H1 (cell line): ENCODE results near the gene SCAMP4. TPM values are rescaled to one million over a fixed set of nuclear protein-coding genes. Genes with fewer than 3 reads are reported as not detected.

ENCODE experiments used
- CTCF ChIA-PET: fragments of 300-600 bp; sonication (Branson Sonifier 250); formaldehyde crosslinking; loops from one replicate; lab custom pipeline; 2021; ENCODE audit not compliant: partially characterized antibody; lab: Charles Lee
- POLR2A ChIA-PET: fragments of 300-600 bp; sonication (Branson Sonifier 250); formaldehyde crosslinking; loops from one replicate; lab custom pipeline; 2021; ENCODE audit warnings: inconsistent platforms; ENCODE audit not compliant: partially characterized antibody; lab: Charles Lee
- DNase-seq, 2 experiments: peaks; one replicate each; pipeline versions ENCODE4 v3.0.0 to v3.0.0-alpha.2; 2010 to 2022; ENCODE audit warnings: low spot score in 2 of 2, low read depth in 1 of 2, mixed read lengths in 1 of 2
- FAIRE-seq: peaks from 2 replicates; lab custom pipeline; 2011; peaks lifted over from hg19 to GRCh38; lab: Jason Lieb, UNC
- H2AFZ ChIP-seq: 2 replicates; pipeline ENCODE4 v1.8.1; 2012; ENCODE audit warnings: low read length, inconsistent platforms
- H2AK5ac ChIP-seq: 2 replicates; pipeline ENCODE4 v1.6.1; 2013; ENCODE audit warnings: low read depth, low read length
- H2BK120ac ChIP-seq: replicated peaks from 2 replicates; pipeline ENCODE3; 2013; ENCODE audit warnings: low read depth, low read length, inconsistent platforms
- H2BK12ac ChIP-seq: 2 replicates; pipeline ENCODE4 v1.6.1; 2013; ENCODE audit warnings: low read depth, low read length
- H2BK15ac ChIP-seq: 2 replicates; pipeline ENCODE4 v1.6.1; 2013; ENCODE audit warnings: low read length
- H2BK20ac ChIP-seq: 2 replicates; pipeline ENCODE4 v1.6.1; 2013; ENCODE audit warnings: low read length
- H2BK5ac ChIP-seq: 2 replicates; pipeline ENCODE4 v1.6.1; 2013; ENCODE audit warnings: low read depth, low read length
- H3K14ac ChIP-seq: 2 replicates; pipeline ENCODE4 v1.6.1; 2013; ENCODE audit warnings: inconsistent platforms; ENCODE audit not compliant: insufficient read length
- H3K18ac ChIP-seq: 2 replicates; pipeline ENCODE4 v1.6.1; 2013; ENCODE audit warnings: low read length; ENCODE audit errors: extremely low read depth
- H3K23ac ChIP-seq: 2 replicates; pipeline ENCODE4 v1.6.1; 2013; ENCODE audit warnings: inconsistent platforms; ENCODE audit not compliant: insufficient read length
- H3K23me2 ChIP-seq: 2 replicates; pipeline ENCODE4 v1.6.1; 2013; ENCODE audit warnings: low read depth, low read length
- H3K27ac ChIP-seq: 2 replicates; pipeline ENCODE4 v1.6.1; 2011; ENCODE audit warnings: low read depth, low read length, inconsistent platforms
- H3K27me3 ChIP-seq, 4 experiments: replicated peaks in 1 of 4; 1 replicate in 1 of 4; 2 replicates in 3 of 4; pipeline versions ENCODE4 v1.6.1 to v1.8.1; 2011 to 2013; ENCODE audit warnings: low read length in 3 of 4, mild to moderate bottlenecking in 3 of 4, inconsistent platforms in 2 of 4, mixed read lengths in 2 of 4, moderate library complexity in 1 of 4; ENCODE audit not compliant: control insufficient read depth in 3 of 4, insufficient read depth in 3 of 4; ENCODE audit errors: extremely low read depth in 1 of 4
- H3K36me3 ChIP-seq, 4 experiments: 2 replicates each; pipeline versions ENCODE4 v1.6.1 to v1.8.1; 2011 to 2013; ENCODE audit warnings: mild to moderate bottlenecking in 4 of 4, low read length in 3 of 4, moderate library complexity in 2 of 4, control low read depth in 1 of 4, inconsistent platforms in 1 of 4; ENCODE audit not compliant: insufficient read depth in 4 of 4, control insufficient read depth in 2 of 4
- H3K4ac ChIP-seq: replicated peaks from 2 replicates; pipeline ENCODE3; 2013; ENCODE audit warnings: low read length, low read depth, mixed read lengths, inconsistent platforms; ENCODE audit not compliant: insufficient read length
- H3K4me1 ChIP-seq, 4 experiments: replicated peaks in 1 of 4; 1 replicate in 1 of 4; 2 replicates in 3 of 4; pipeline versions ENCODE4 v1.6.1 to v1.8.1; 2011 to 2013; ENCODE audit warnings: low read length in 3 of 4, inconsistent platforms in 2 of 4, mixed read lengths in 1 of 4; ENCODE audit not compliant: insufficient read depth in 4 of 4, control insufficient read depth in 3 of 4
- H3K4me2 ChIP-seq, 2 experiments: 2 replicates each; pipeline versions ENCODE4 v1.6.1 to v1.8.1; 2011 to 2013; ENCODE audit warnings: low read depth in 2 of 2, low read length in 2 of 2, control low read depth in 1 of 2, inconsistent platforms in 1 of 2, mild to moderate bottlenecking in 1 of 2; ENCODE audit not compliant: insufficient read depth in 1 of 2
- H3K4me3 ChIP-seq, 4 experiments: fragments of 200-600, 300-600 bp in 1 of 4; sonication (generic), shearing (Covaris generic), sonication (Bioruptor Twin) in 1 of 4; 2 replicates each; pipeline versions ENCODE4 v1.5.1 to v1.8.1; 2011 to 2016; ENCODE audit warnings: low read length in 4 of 4, low read depth in 3 of 4, control low read depth in 2 of 4, inconsistent platforms in 2 of 4, mild to moderate bottlenecking in 2 of 4, mixed read lengths in 1 of 4, moderate library complexity in 1 of 4; ENCODE audit not compliant: insufficient read depth in 2 of 4; ENCODE audit errors: extremely low read depth in 1 of 4
- H3K56ac ChIP-seq: replicated peaks from 2 replicates; pipeline ENCODE3; 2013; ENCODE audit warnings: low read depth, mild to moderate bottlenecking, mixed read lengths, low read length, inconsistent platforms; ENCODE audit not compliant: insufficient read length
- H3K79me1 ChIP-seq: 2 replicates; pipeline ENCODE4 v1.6.1; 2013; ENCODE audit warnings: low read depth, low read length, control low read depth
- H3K79me2 ChIP-seq, 2 experiments: 2 replicates each; pipeline versions ENCODE4 v1.6.1 to v1.8.1; 2012 to 2013; ENCODE audit warnings: low read length in 2 of 2, mild to moderate bottlenecking in 2 of 2, inconsistent platforms in 1 of 2; ENCODE audit not compliant: insufficient read depth in 2 of 2, control insufficient read depth in 1 of 2
- H3K9ac ChIP-seq, 4 experiments: replicated peaks in 1 of 4; 1 replicate in 1 of 4; 2 replicates in 3 of 4; pipeline versions ENCODE4 v1.6.1 to v1.8.1; 2011 to 2013; ENCODE audit warnings: low read depth in 3 of 4, low read length in 3 of 4, control low read depth in 2 of 4, mild to moderate bottlenecking in 2 of 4, moderate library complexity in 2 of 4, inconsistent platforms in 1 of 4; ENCODE audit errors: extremely low read depth in 1 of 4
- H3K9me3 ChIP-seq, 2 experiments: 2 replicates each; pipeline versions ENCODE4 v1.6.1 to v1.8.1; 2012 to 2013; ENCODE audit warnings: mild to moderate bottlenecking in 2 of 2, moderate library complexity in 2 of 2, control low read depth in 1 of 2, inconsistent platforms in 1 of 2, low read depth in 1 of 2, low read length in 1 of 2, mixed read lengths in 1 of 2; ENCODE audit not compliant: insufficient read depth in 2 of 2
- H4K20me1 ChIP-seq, 2 experiments: replicated peaks in 1 of 2; 2 replicates each; pipeline versions ENCODE3 to v1.8.1; 2011 to 2013; ENCODE audit warnings: inconsistent platforms in 2 of 2, low read length in 2 of 2, mild to moderate bottlenecking in 1 of 2; ENCODE audit not compliant: insufficient read depth in 2 of 2, control insufficient read depth in 1 of 2
- H4K5ac ChIP-seq: 2 replicates; pipeline ENCODE4 v1.6.1; 2013; ENCODE audit warnings: low read length, low read depth, mixed read lengths, inconsistent platforms; ENCODE audit not compliant: insufficient read length
- H4K8ac ChIP-seq: 2 replicates; pipeline ENCODE4 v1.8.0; 2013; ENCODE audit warnings: mild to moderate bottlenecking, moderate library complexity, low read length, inconsistent platforms; ENCODE audit not compliant: insufficient read depth; ENCODE audit errors: extremely low read depth
- H4K91ac ChIP-seq: replicated peaks from 2 replicates; pipeline ENCODE3; 2013; ENCODE audit warnings: low read length, mixed read lengths, inconsistent platforms; ENCODE audit not compliant: insufficient read length
- CREB1 ChIP-seq: IDR thresholded peaks from 2 replicates; pipeline ENCODE4 v1.6.1; 2012; ENCODE audit warnings: inconsistent platforms
- CTCF ChIP-seq, 3 experiments: IDR thresholded peaks; 1 replicate in 2 of 3; 2 replicates in 1 of 3; pipeline versions ENCODE4 v1.5.1 to v1.6.1; 2011; ENCODE audit warnings: low read length in 3 of 3, mild to moderate bottlenecking in 3 of 3, inconsistent platforms in 2 of 3, low read depth in 1 of 3, moderate library complexity in 1 of 3; ENCODE audit not compliant: insufficient read depth in 1 of 3; ENCODE audit errors: control extremely low read depth in 1 of 3
- EGR1 ChIP-seq: IDR thresholded peaks from 2 replicates; pipeline ENCODE4 v1.6.1; 2011; ENCODE audit warnings: low read depth, low read length, borderline replicate concordance
- EP300 ChIP-seq, 2 experiments: IDR thresholded peaks; 1 replicate in 1 of 2; 2 replicates in 1 of 2; pipeline ENCODE4 v1.6.1; 2011 to 2012; ENCODE audit warnings: low read depth in 2 of 2, low read length in 2 of 2, mild to moderate bottlenecking in 2 of 2, borderline replicate concordance in 1 of 2, inconsistent platforms in 1 of 2, moderate library complexity in 1 of 2
- JUN ChIP-seq: IDR thresholded peaks from 2 replicates; pipeline ENCODE4 v1.6.1; 2011; ENCODE audit warnings: low read depth, mild to moderate bottlenecking, improper control_type of control experiment, low read length
- POLR2AphosphoS5 ChIP-seq: IDR thresholded peaks from 2 replicates; pipeline ENCODE4 v1.6.1; 2011; ENCODE audit warnings: low read depth, low read length
- RAD21 ChIP-seq, 2 experiments: IDR thresholded peaks in 1 of 2; conservative IDR thresholded peaks in 1 of 2; 2 replicates each; pipeline ENCODE4 v1.6.1; 2011; ENCODE audit warnings: low read depth in 2 of 2, low read length in 2 of 2, improper control_type of control experiment in 1 of 2, inconsistent platforms in 1 of 2, mild to moderate bottlenecking in 1 of 2, moderate library complexity in 1 of 2
- RNF2 ChIP-seq: fragments of 200-900, 300-1000 bp; sonication (generic); IDR thresholded peaks from 2 replicates; pipeline ENCODE4 v1.7.1; 2016; ENCODE audit warnings: borderline replicate concordance, low read depth, mild to moderate bottlenecking, antibody characterized with exemption, low read length; ENCODE audit not compliant: poor library complexity, severe bottlenecking; ENCODE audit errors: missing control alignments
- SAP30 ChIP-seq: fragments of 300-600 bp; sonication (generic); IDR thresholded peaks from 2 replicates; pipeline ENCODE4 v1.7.1; 2012; ENCODE audit warnings: low read length, moderate library complexity, mild to moderate bottlenecking, inconsistent platforms; ENCODE audit not compliant: insufficient read depth, insufficient replicate concordance
- WGBS, 2 experiments: shearing (Covaris generic) in 1 of 2; methylation state at CpG; one replicate each; pipeline versions ENCODE4 v1.1.6 to v1.1.7; 2013 to 2015; ENCODE audit warnings: low lambda C conversion rate in 2 of 2, mixed read lengths in 2 of 2, inconsistent platforms in 1 of 2, low coverage in 1 of 2, missing lambda C conversion rate in 1 of 2; ENCODE audit not compliant: insufficient replicate concordance in 2 of 2, insufficient coverage in 1 of 2, insufficient read length in 1 of 2; ENCODE audit errors: extremely low coverage in 1 of 2, missing lambda C conversion rate in 1 of 2; 5-methylcytosine and 5-hydroxymethylcytosine counted together
- polyA plus RNA-seq, 7 experiments: library from polyadenylated mRNA; depleted of rRNA in 3 of 7; stranded (reverse) in 5 of 7; unstranded in 2 of 7; fragments of >200 nt in 5 of 7; fragments of 200-250 nt in 2 of 7; gene quantifications; 1 replicate in 5 of 7; 2 replicates in 1 of 7; 4 replicates in 1 of 7; pipeline versions ENCODE4 v1.2.1 to v1.2.3, GENCODE V29; 2011 to 2013; ENCODE audit warnings: missing spikeins in 2 of 7, mixed read lengths in 2 of 7
- total RNA-seq: library from RNA; stranded (reverse); fragmentation: NEBNext Ultra II Directional; extraction: Animal tissue kit (Norgen Biotek cat#: 25700); gene quantifications from 2 replicates; pipeline ENCODE4 v1.2.1, GENCODE V29; 2021

SCAMP4 gene
- total and polyA plus RNA-seq, 2 of the 8 experiments (the other 6 are each of a cell fraction or from before 2014, with no cell fraction given): 17.1 to 61.4 TPM

- Histone ChIP-seq H3K4me3 (no peak overlapping the region), H3K36me3 (no peaks in the 10 kb centered on the region; a peak in 1 of 8 replicates), H2BK5ac (no peak overlapping the region), H4K5ac (no peak overlapping the region), H3K4me1 (peaks cover 0 to 19% (median 9%) of the 10 kb centered on the region in 4 experiments; a peak in 6 of 7 replicates), H3K79me1 (peaks cover 22% of the 10 kb centered on the region), H3K14ac (no peak overlapping the region), H3K4me2 (peak overlapping the region in 1 of 2 experiments; percentile 39; a peak in 1 of 4 replicates), H3K23me2 (peaks cover 12% of the 10 kb centered on the region; the same call in 1 of the 2 replicates), H3K27me3 (no peaks in the 10 kb centered on the region), H2BK120ac (no peak overlapping the region), H3K18ac (no peak overlapping the region), H4K8ac (peak overlapping the region; percentile 89; the same call in 1 of the 2 replicates), H3K56ac (no peak overlapping the region), H3K27ac (no peak overlapping the region), H3K23ac (no peak overlapping the region), H2BK15ac (no peak overlapping the region), H2BK20ac (no peak overlapping the region), H3K9me3 (no peaks in the 10 kb centered on the region; a peak in 1 of 4 replicates), H2AK5ac (no peak overlapping the region), H2AFZ (no peak overlapping the region), H4K91ac (no peak overlapping the region), H3K4ac (no peak overlapping the region), H4K20me1 (peaks cover 43 to 52% of the 10 kb centered on the region in 2 experiments), H2BK12ac (no peak overlapping the region), H3K9ac (no peak overlapping the region), H3K79me2 (peaks cover 66 to 85% of the 10 kb centered on the region in 2 experiments)
- ChIA-PET CTCF (interaction anchor here (0.6 to 3.6 kb wide), 37 partner anchors 8 to 1241 kb away, joined by 3 to 23 read pairs (median 5); partner anchors contain the start of gene ABHD17A), POLR2A (interaction anchor here (0.5 to 3.4 kb wide), 8 partner anchors 9 to 342 kb away, joined by 3 to 13 read pairs (median 3); no protein-coding TSS in a partner anchor)
- FAIRE-seq: peak; percentile 71
- peak in 1 of 2 experiments; percentile 92 for DNase-seq
- WGBS, 2 experiments: 52% methylated on average over 18 of the region's 18 CpGs; no CpG with 5 or more reads in 1 of the 2 experiments
- TF ChIP-seq CTCF (IDR thresholded peaks at IDR 0.05; ENCODE audit: control extremely low read depth in 1 of 3, insufficient read depth in 1 of 3, low read depth in 1 of 3, low read length in 3 of 3) (peak; percentile 81 to 97 (median 89)), JUN (no peak), EP300 (IDR thresholded peaks at IDR 0.05; ENCODE audit: borderline replicate concordance in 1 of 2, low read depth in 2 of 2, low read length in 2 of 2) (no peak), POLR2AphosphoS5 (0 out of 2 replicates have a peak, but pooled peaks have one; percentile 27), RAD21 (IDR thresholded peaks at IDR 0.05 in 1 of 2, conservative IDR thresholded peaks at IDR 0.05 in 1 of 2; ENCODE audit: low read depth in 2 of 2, low read length in 2 of 2) (peak; percentile 66 to 73), RNF2 (no peak), CREB1 (peak; percentile 54; the same call in 1 of the 2 replicates), EGR1 (peak; percentile 86), SAP30 (no peak)
Observed at GRCh38 chr19:1945899-1946298, 40.7 kb downstream of the SCAMP4 start.
